Measurements from ENCODE around the gene RIPK4. TPM values are rescaled to one million over a fixed set of nuclear protein-coding genes. Genes with fewer than 3 reads are reported as not detected.
A peak's percentile ranks its signal among the peaks of the same experiment; 100 is the strongest.
"Not testable (repeated sequence)": the region's sequence is repeated elsewhere in the genome, so short reads cannot be mapped to it uniquely, and the experiment has no call there.

The RIPK4 gene
- polyA plus RNA-seq, 1 donor (not counting 4 experiments of a cell fraction or from before 2014, with no cell fraction given), result 18.4 TPM

DNA sequence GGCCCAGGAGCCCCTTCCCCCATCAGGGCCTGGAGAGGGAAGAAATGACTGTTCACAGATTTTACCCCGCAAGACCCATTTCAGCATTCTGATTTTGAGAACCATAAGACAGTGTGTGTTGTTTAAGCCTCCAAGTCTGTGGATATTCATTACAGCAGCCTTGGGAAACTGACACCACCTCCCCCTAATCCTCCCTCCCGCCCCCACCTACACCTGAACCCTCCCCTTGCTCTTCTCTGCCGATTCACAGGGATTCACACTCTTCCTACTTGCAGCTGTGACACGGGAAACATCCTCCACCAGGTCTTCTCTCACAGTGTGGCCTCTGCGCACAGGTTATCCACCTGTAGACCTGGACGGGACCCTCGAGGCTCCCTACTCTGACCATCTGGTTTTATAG lies 50.1 kb downstream of the RIPK4 start:
- peaks cover 32% of the 10 kb centered on the region for H3K4me1 ChIP-seq (ENCODE audit: control insufficient read depth, extremely low read depth, insufficient read depth, low read length)
- no peak overlapping the region for H3K4me3 ChIP-seq (ENCODE audit: control insufficient read depth in 2 of 3, extremely low read depth in 1 of 3, insufficient read depth in 2 of 3, low read depth in 1 of 3, low read length in 3 of 3)
- TF ChIP-seq, protein P1, sequence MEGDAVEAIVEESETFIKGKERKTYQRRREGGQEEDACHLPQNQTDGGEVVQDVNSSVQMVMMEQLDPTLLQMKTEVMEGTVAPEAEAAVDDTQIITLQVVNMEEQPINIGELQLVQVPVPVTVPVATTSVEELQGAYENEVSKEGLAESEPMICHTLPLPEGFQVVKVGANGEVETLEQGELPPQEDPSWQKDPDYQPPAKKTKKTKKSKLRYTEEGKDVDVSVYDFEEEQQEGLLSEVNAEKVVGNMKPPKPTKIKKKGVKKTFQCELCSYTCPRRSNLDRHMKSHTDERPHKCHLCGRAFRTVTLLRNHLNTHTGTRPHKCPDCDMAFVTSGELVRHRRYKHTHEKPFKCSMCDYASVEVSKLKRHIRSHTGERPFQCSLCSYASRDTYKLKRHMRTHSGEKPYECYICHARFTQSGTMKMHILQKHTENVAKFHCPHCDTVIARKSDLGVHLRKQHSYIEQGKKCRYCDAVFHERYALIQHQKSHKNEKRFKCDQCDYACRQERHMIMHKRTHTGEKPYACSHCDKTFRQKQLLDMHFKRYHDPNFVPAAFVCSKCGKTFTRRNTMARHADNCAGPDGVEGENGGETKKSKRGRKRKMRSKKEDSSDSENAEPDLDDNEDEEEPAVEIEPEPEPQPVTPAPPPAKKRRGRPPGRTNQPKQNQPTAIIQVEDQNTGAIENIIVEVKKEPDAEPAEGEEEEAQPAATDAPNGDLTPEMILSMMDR (optimal IDR thresholded peaks at IDR 0.05 in 1 of 3, IDR thresholded peaks at IDR 0.05 in 1 of 3, conservative IDR thresholded peaks at IDR 0.05 in 1 of 3; ENCODE audit: extremely low read depth in 1 of 3, insufficient read depth in 2 of 3, low read length in 3 of 3), result no peak
- no peak for TF ChIP-seq EZH2 (IDR thresholded peaks at IDR 0.05; ENCODE audit: low read length)
- H4K20me1 ChIP-seq (ENCODE audit: control insufficient read depth, extremely low read depth, insufficient read depth, low read length), result no peaks in the 10 kb centered on the region
- H3K27ac ChIP-seq (ENCODE audit: control insufficient read depth, insufficient read depth, low read length), result no peak overlapping the region
- H3K79me2 ChIP-seq (ENCODE audit: control insufficient read depth, insufficient read depth, low read length), result no peaks in the 10 kb centered on the region
- no peak overlapping the region for H3K9ac ChIP-seq (ENCODE audit: control insufficient read depth, extremely low read depth, insufficient read depth, low read length)
- DNase-seq (ENCODE audit: low read depth, low spot score) (no peak), FAIRE-seq (no peak)
- no peak overlapping the region for H3K4me2 ChIP-seq (ENCODE audit: control insufficient read depth, extremely low read depth, insufficient read depth, low read depth, low read length)
- no peaks in the 10 kb centered on the region for H3K36me3 ChIP-seq (ENCODE audit: control insufficient read depth in 2 of 2, extremely low read depth in 1 of 2, insufficient read depth in 2 of 2, low read length in 2 of 2)
- H3K9me1 ChIP-seq (ENCODE audit: control insufficient read depth, extremely low read depth, insufficient read depth, low read length), result no peaks in the 10 kb centered on the region
- dilution Hi-C loops (cut with MboI; ENCODE audit: extremely low pct_ligation_motif_present, low sequenced_read_pairs), result no loop called here
- H3K27me3 ChIP-seq (ENCODE audit: control insufficient read depth, extremely low read depth, insufficient read depth, low read length), result no peaks in the 10 kb centered on the region
- no peak overlapping the region for H2AFZ ChIP-seq (ENCODE audit: control insufficient read depth, low read length)
- no peaks in the 10 kb centered on the region for H3K9me3 ChIP-seq (ENCODE audit: control insufficient read depth, low read depth, low read length)

DNA sequence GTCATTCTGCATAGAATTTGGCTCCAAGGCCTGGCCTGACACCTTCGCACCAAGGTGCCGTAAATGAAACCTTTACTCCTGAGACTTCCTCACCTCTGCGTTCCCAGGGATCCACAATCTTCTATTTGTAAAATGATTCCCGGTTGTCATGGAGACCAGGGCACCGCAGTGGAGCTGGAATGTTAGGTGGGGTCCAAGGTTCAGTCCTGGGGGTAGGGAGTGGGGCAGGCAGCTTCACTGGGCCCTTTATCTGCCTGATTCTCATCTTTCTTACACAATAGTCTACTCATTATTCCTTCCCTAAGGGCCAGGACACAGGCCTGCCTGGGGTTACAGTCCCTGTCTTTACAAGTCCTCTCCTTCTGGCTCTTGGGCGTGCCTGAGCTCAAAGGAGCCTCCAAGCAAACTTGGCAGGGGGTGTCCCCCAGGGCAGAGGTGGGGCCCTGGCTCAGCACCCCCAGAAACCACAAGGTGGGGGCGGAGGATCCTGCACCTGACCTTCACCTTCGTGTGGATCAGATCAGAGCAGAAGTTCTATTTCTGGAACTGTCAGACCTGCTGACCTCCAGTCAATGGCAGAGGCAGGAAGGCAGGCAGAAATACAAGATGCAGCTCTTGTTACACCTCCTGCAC lies 51.1 kb downstream of the RIPK4 start:
- Histone ChIP-seq H4K20me1 (ENCODE audit: control insufficient read depth, extremely low read depth, insufficient read depth, low read length) (no peaks in the 10 kb centered on the region), H3K9me3 (ENCODE audit: control insufficient read depth, low read depth, low read length) (no peaks in the 10 kb centered on the region), H3K9ac (ENCODE audit: control insufficient read depth, extremely low read depth, insufficient read depth, low read length) (peak overlapping the region; percentile 85), H3K36me3 (ENCODE audit: control insufficient read depth in 2 of 2, extremely low read depth in 1 of 2, insufficient read depth in 2 of 2, low read length in 2 of 2) (no peaks in the 10 kb centered on the region), H3K9me1 (ENCODE audit: control insufficient read depth, extremely low read depth, insufficient read depth, low read length) (no peaks in the 10 kb centered on the region), H3K4me2 (ENCODE audit: control insufficient read depth, extremely low read depth, insufficient read depth, low read depth, low read length) (peak overlapping the region; percentile 73), H3K4me1 (ENCODE audit: control insufficient read depth, extremely low read depth, insufficient read depth, low read length) (peaks cover 34% of the 10 kb centered on the region), H2AFZ (ENCODE audit: control insufficient read depth, low read length) (no peak overlapping the region), H3K4me3 (ENCODE audit: control insufficient read depth in 2 of 3, extremely low read depth in 1 of 3, insufficient read depth in 2 of 3, low read depth in 1 of 3, low read length in 3 of 3) (no peak overlapping the region), H3K27ac (ENCODE audit: control insufficient read depth, insufficient read depth, low read length) (peak overlapping the region; percentile 92), H3K27me3 (ENCODE audit: control insufficient read depth, extremely low read depth, insufficient read depth, low read length) (no peaks in the 10 kb centered on the region), H3K79me2 (ENCODE audit: control insufficient read depth, insufficient read depth, low read length) (no peaks in the 10 kb centered on the region)
- DNase-seq (ENCODE audit: low read depth, low spot score) (peak; percentile 96), FAIRE-seq (peak; percentile 94)
- TF ChIP-seq, protein P1 (optimal IDR thresholded peaks at IDR 0.05 in 1 of 3, IDR thresholded peaks at IDR 0.05 in 1 of 3, conservative IDR thresholded peaks at IDR 0.05 in 1 of 3; ENCODE audit: extremely low read depth in 1 of 3, insufficient read depth in 2 of 3, low read length in 3 of 3), result no peak
- TF ChIP-seq EZH2 (IDR thresholded peaks at IDR 0.05; ENCODE audit: low read length), result no peak
- dilution Hi-C loops (cut with MboI; ENCODE audit: extremely low pct_ligation_motif_present, low sequenced_read_pairs), result no loop called here

DNA sequence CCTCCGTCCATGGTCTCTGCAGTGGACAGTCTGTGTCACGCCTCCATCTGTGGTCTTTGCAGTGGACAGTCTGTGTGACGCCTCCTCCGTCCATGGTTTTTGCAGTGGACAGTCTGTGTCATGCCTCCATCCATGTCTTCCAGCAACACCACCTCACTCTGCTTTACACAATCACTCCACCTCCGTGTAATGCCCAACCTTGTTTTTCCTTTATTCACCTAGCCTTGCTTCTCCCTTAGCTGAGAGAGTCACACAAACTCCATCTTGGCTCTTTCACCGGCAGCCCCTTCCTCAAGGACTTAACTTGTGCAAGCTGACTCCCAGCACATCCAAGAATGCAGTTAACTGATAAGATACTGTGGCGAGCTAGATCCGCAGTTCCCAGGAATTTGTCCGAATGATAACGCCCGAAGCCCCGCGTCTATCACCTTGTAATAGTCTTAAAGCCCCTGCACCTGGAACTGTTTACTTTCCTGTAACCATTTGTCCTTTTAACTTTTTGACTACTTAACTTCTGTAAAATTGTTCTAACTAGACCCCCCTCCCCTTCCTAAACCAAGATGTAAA lies 52.5 kb downstream of the RIPK4 start:
- H3K27me3 ChIP-seq (ENCODE audit: control insufficient read depth, extremely low read depth, insufficient read depth, low read length); H2AFZ ChIP-seq (ENCODE audit: control insufficient read depth, low read length); H3K4me2 ChIP-seq (ENCODE audit: control insufficient read depth, extremely low read depth, insufficient read depth, low read depth, low read length); H3K4me3 ChIP-seq (ENCODE audit: control insufficient read depth in 2 of 3, extremely low read depth in 1 of 3, insufficient read depth in 2 of 3, low read depth in 1 of 3, low read length in 3 of 3); H3K9ac ChIP-seq (ENCODE audit: control insufficient read depth, extremely low read depth, insufficient read depth, low read length); H3K27ac ChIP-seq (ENCODE audit: control insufficient read depth, insufficient read depth, low read length); DNase-seq (ENCODE audit: low read depth, low spot score); H4K20me1 ChIP-seq (ENCODE audit: control insufficient read depth, extremely low read depth, insufficient read depth, low read length); dilution Hi-C loops (cut with MboI; ENCODE audit: extremely low pct_ligation_motif_present, low sequenced_read_pairs); H3K9me3 ChIP-seq (ENCODE audit: control insufficient read depth, low read depth, low read length); FAIRE-seq; H3K9me1 ChIP-seq (ENCODE audit: control insufficient read depth, extremely low read depth, insufficient read depth, low read length); H3K79me2 ChIP-seq (ENCODE audit: control insufficient read depth, insufficient read depth, low read length); H3K36me3 ChIP-seq (ENCODE audit: control insufficient read depth in 2 of 2, extremely low read depth in 1 of 2, insufficient read depth in 2 of 2, low read length in 2 of 2): not testable (repeated sequence)
- H3K4me1 ChIP-seq (ENCODE audit: control insufficient read depth, extremely low read depth, insufficient read depth, low read length), result peaks cover 32% of the 10 kb centered on the region
